Stomach (tissue), 9 donors: ENCODE measurements around the gene PTPRD. TPM values are rescaled to one million over a fixed set of nuclear protein-coding genes. Genes with fewer than 3 reads are reported as not detected.
A peak's percentile ranks its signal among the peaks of the same experiment; 100 is the strongest.

ENCODE experiments used
- DNase-seq, 2 donors: peaks; one replicate each; pipeline versions ENCODE4 v3.0.0 to v3.0.0-alpha.2; 2013 to 2019
- H3K27ac ChIP-seq, 5 donors: fragments of 200-600 bp in 4 of 5; sonication (generic) in 4 of 5; one replicate each; pipeline ENCODE4 v1.5.1; 2013 to 2019; ENCODE audit warnings: mild to moderate bottlenecking in 1 of 5, moderate library complexity in 1 of 5
- H3K27me3 ChIP-seq, 3 donors: fragments of 200-600 bp; sonication (generic); one replicate each; pipeline ENCODE4 v1.5.1; 2017 to 2019; ENCODE audit warnings: mixed run types in 1 of 3
- H3K36me3 ChIP-seq, 4 donors: fragments of 200-600 bp; sonication (generic); 1 replicate in 3 of 4; 2 replicates in 1 of 4; pipeline ENCODE4 v1.5.1; 2016 to 2019
- H3K4me1 ChIP-seq, 4 donors: fragments of 200-600 bp; sonication (generic); one replicate each; pipeline ENCODE4 v1.5.1; 2016 to 2019
- H3K4me3 ChIP-seq, 4 donors: fragments of 200-600 bp; sonication (generic) in 3 of 4; one replicate each; pipeline ENCODE4 v1.5.1; 2016 to 2019; ENCODE audit warnings: mild to moderate bottlenecking in 1 of 4
- H3K9me3 ChIP-seq, 4 donors: fragments of 200-600 bp; sonication (generic); one replicate each; pipeline ENCODE4 v1.5.1; 2016 to 2019
- CTCF ChIP-seq, 7 experiments: fragments of 450-650 bp in 4 of 7; fragments of 200-600 bp in 3 of 7; sonication (generic) in 3 of 7; IDR thresholded peaks; one replicate each; pipeline ENCODE4 v1.5.1; 2016 to 2019; ENCODE audit warnings: antibody characterized with exemption in 7 of 7, control low read depth in 2 of 7, mild to moderate bottlenecking in 1 of 7
- EP300 ChIP-seq: sonication (generic); formaldehyde crosslinking; IDR thresholded peaks from one replicate; pipeline ENCODE4 v1.6.1; 2017; ENCODE audit warnings: antibody characterized with exemption
- POLR2A ChIP-seq, 4 donors: fragments of 450-650 bp; IDR thresholded peaks; one replicate each; pipeline ENCODE4 v1.6.1; 2016; ENCODE audit warnings: antibody characterized with exemption in 4 of 4, control low read depth in 2 of 4, mild to moderate bottlenecking in 1 of 4, moderate library complexity in 1 of 4
- POLR2AphosphoS5 ChIP-seq, 3 donors: sonication (generic); formaldehyde crosslinking; IDR thresholded peaks; one replicate each; pipeline ENCODE4 v1.6.1; 2016; ENCODE audit warnings: antibody characterized with exemption in 3 of 3
- WGBS, 5 donors: extraction: QIAGEN DNeasy Blood & Tissue Kit in 3 of 5; methylation state at CpG; one replicate each; pipeline versions ENCODE4 v1.1.5 to v1.1.7; 2013 to 2018; 5-methylcytosine and 5-hydroxymethylcytosine counted together
- intact Hi-C: fragments of 100-400 bp; cut with DNase I; formaldehyde crosslinking; loops from one replicate; pipeline ENCODE4 v1.15.1; 2023; ENCODE audit warnings: low total_unique reads
- polyA plus RNA-seq, 3 donors: library from polyadenylated mRNA; stranded (reverse); fragments of 200-250 nt; gene quantifications; one replicate each; pipeline ENCODE4 v1.2.3, GENCODE V29; 2013
- total RNA-seq, 5 donors: library from RNA; depleted of rRNA; stranded (reverse); fragments of >200 nt; gene quantifications; one replicate each; pipeline versions ENCODE4 v1.1.0 to v1.2.3, GENCODE V29; 2014 to 2016
- donor health status: healthy with polysubstance abuse.
- donor health status: Bipolar disorder and iron deficiency.
- donor health status: healthy.

PTPRD gene
- total and polyA plus RNA-seq, 8 donors = 0.12 to 53.1 (median 1.2) TPM

- H3K4me3 ChIP-seq = no peak overlapping the region
- intact Hi-C loops = no loop called here
- H3K4me1 ChIP-seq = no peaks in the 10 kb centered on the region
Observed at GRCh38 chr9:8622871-8623270, 1989.9 kb downstream of the PTPRD start.

GRCh38 chr9:8622222-8622802, 1990.5 kb downstream of the PTPRD start:
- TF ChIP-seq POLR2AphosphoS5 (IDR thresholded peaks at IDR 0.05) (no peak), EP300 (no peak), POLR2A (IDR thresholded peaks at IDR 0.05) (no peak), CTCF (IDR thresholded peaks at IDR 0.05) (no peak)
- Histone ChIP-seq H3K27me3 (no peaks in the 10 kb centered on the region), H3K9me3 (no peaks in the 10 kb centered on the region), H3K4me3 (no peak overlapping the region), H3K4me1 (no peaks in the 10 kb centered on the region), H3K27ac (no peak overlapping the region), H3K36me3 (no peaks in the 10 kb centered on the region)
- intact Hi-C loops = no loop called here
- 83 to 92% (median 86%) methylated on average over 3 of the region's 3 CpGs for WGBS, 5 donors
- no peak for DNase-seq

More at GRCh38 chr9:8622871-8623270, 1989.9 kb downstream of the PTPRD start:
- DNase-seq = no peak
- H3K27me3 ChIP-seq = no peaks in the 10 kb centered on the region
- H3K9me3 ChIP-seq = no peaks in the 10 kb centered on the region
- TF ChIP-seq POLR2AphosphoS5 (IDR thresholded peaks at IDR 0.05) = no peak
- 90 to 98% (median 94%) methylated on average over 2 of the region's 2 CpGs for WGBS, 5 donors
- no peaks in the 10 kb centered on the region for H3K36me3 ChIP-seq
- H3K27ac ChIP-seq = no peak overlapping the region

- Histone ChIP-seq H3K27ac (no peak overlapping the region), H3K27me3 (no peaks in the 10 kb centered on the region), H3K9me3 (no peaks in the 10 kb centered on the region), H3K36me3 (no peaks in the 10 kb centered on the region), H3K4me1 (no peaks in the 10 kb centered on the region), H3K4me3 (no peak overlapping the region)
- TF ChIP-seq EP300 (no peak), POLR2AphosphoS5 (IDR thresholded peaks at IDR 0.05) (no peak), CTCF (IDR thresholded peaks at IDR 0.05) (no peak), POLR2A (IDR thresholded peaks at IDR 0.05) (no peak)
- 61 to 67% (median 63%) methylated on average over 2 of the region's 2 CpGs for WGBS, 5 donors
- peak in 1 of 2 donors; percentile 12 for DNase-seq
- intact Hi-C loops = no loop called here
Observed at GRCh38 chr9:8621416-8621815, 1991.4 kb downstream of the PTPRD start.

GRCh38 chr9:8616414-8616813, 1996.4 kb downstream of the PTPRD start:
- WGBS, 5 donors = 19 to 41% (median 37%) methylated on average over 2 of the region's 2 CpGs
- Histone ChIP-seq H3K9me3 (no peaks in the 10 kb centered on the region), H3K36me3 (no peaks in the 10 kb centered on the region), H3K4me3 (no peak overlapping the region), H3K4me1 (no peaks in the 10 kb centered on the region), H3K27me3 (no peaks in the 10 kb centered on the region), H3K27ac (no peak overlapping the region)
- no peak for TF ChIP-seq CTCF (IDR thresholded peaks at IDR 0.05)
- TF ChIP-seq POLR2A (IDR thresholded peaks at IDR 0.05) = no peak
- no peak for TF ChIP-seq EP300
- TF ChIP-seq POLR2AphosphoS5 (IDR thresholded peaks at IDR 0.05) = no peak
- intact Hi-C loops = no loop called here
- no peak for DNase-seq

- no peaks in the 10 kb centered on the region for H3K9me3 ChIP-seq
- no peaks in the 10 kb centered on the region for H3K36me3 ChIP-seq
- H3K4me1 ChIP-seq = no peaks in the 10 kb centered on the region
- 80 to 93% (median 90%) methylated on average over 3 of the region's 3 CpGs for WGBS, 5 donors
- DNase-seq = no peak
- intact Hi-C loops = no loop called here
- TF ChIP-seq POLR2A (IDR thresholded peaks at IDR 0.05) = no peak
- TF ChIP-seq EP300 = no peak
- TF ChIP-seq CTCF (IDR thresholded peaks at IDR 0.05) = no peak
- TF ChIP-seq POLR2AphosphoS5 (IDR thresholded peaks at IDR 0.05) = no peak
- no peak overlapping the region for H3K27ac ChIP-seq
- no peaks in the 10 kb centered on the region for H3K27me3 ChIP-seq
- no peak overlapping the region for H3K4me3 ChIP-seq
Observed at GRCh38 chr9:8614926-8615440, 1997.8 kb downstream of the PTPRD start.
